GM21390 (cell line): ENCODE measurements around the gene AKAP11.

Experiments used
- ATAC-seq: cut with Tn5 transposase; IDR thresholded peaks from one replicate; pipeline ENCODE4 v1.9.1; 2021; ENCODE audit not compliant: unreplicated experiment

AKAP11 gene

GRCh38 chr13:42274386-42275097, 2.6 kb downstream of the AKAP11 start:
- no peak for ATAC-seq

- ATAC-seq = peak; percentile 42
Observed at GRCh38 chr13:42275098-42275471, 3.1 kb downstream of the AKAP11 start.

GRCh38 chr13:42275506-42275905, 3.6 kb downstream of the AKAP11 start:
- no peak for ATAC-seq

- ATAC-seq = no peak
Observed at GRCh38 chr13:42276683-42277082, 4.7 kb downstream of the AKAP11 start.

- ATAC-seq = no peak
Observed at GRCh38 chr13:42277618-42278276, 5.8 kb downstream of the AKAP11 start.

- ATAC-seq = no peak
Observed at GRCh38 chr13:42279080-42279479, 7.1 kb downstream of the AKAP11 start.

- ATAC-seq = no peak
Observed at GRCh38 chr13:42279986-42280385, 8.0 kb downstream of the AKAP11 start.

- ATAC-seq = no peak
Observed at GRCh38 chr13:42280537-42280936, 8.6 kb downstream of the AKAP11 start.

- no peak for ATAC-seq
Observed at GRCh38 chr13:42283574-42283973, 11.6 kb downstream of the AKAP11 start.

- ATAC-seq = no peak
Observed at GRCh38 chr13:42284068-42284467, 12.1 kb downstream of the AKAP11 start.

- no peak for ATAC-seq
Observed at GRCh38 chr13:42298392-42298791, 26.4 kb downstream of the AKAP11 start.

GRCh38 chr13:42305503-42305902, 33.6 kb downstream of the AKAP11 start:
- ATAC-seq = no peak

GRCh38 chr13:42307461-42307860, 35.5 kb downstream of the AKAP11 start:
- ATAC-seq = no peak

- ATAC-seq = no peak
Observed at GRCh38 chr13:42312817-42313431, 41.0 kb downstream of the AKAP11 start.

- ATAC-seq = no peak
Observed at GRCh38 chr13:42318570-42318969, 46.6 kb downstream of the AKAP11 start.

GRCh38 chr13:42320375-42320787, 48.4 kb downstream of the AKAP11 start:
- no peak for ATAC-seq

- ATAC-seq = no peak
Observed at GRCh38 chr13:42322806-42323205, 50.9 kb downstream of the AKAP11 start.

GRCh38 chr13:42324704-42325103, 52.8 kb downstream of the AKAP11 start:
- ATAC-seq = no peak

GRCh38 chr13:42327725-42328124, 55.8 kb downstream of the AKAP11 start:
- ATAC-seq = no peak

GRCh38 chr13:42328672-42329071, 56.7 kb downstream of the AKAP11 start:
- ATAC-seq = no peak

GRCh38 chr13:42329239-42329638, 57.3 kb downstream of the AKAP11 start:
- ATAC-seq = no peak

GRCh38 chr13:42331009-42331408, 59.1 kb downstream of the AKAP11 start:
- ATAC-seq = no peak
